PC-3 (cell line): Measurements from ENCODE around the gene PTH1R. TPM values are rescaled to one million over a fixed set of nuclear protein-coding genes. Genes with fewer than 3 reads are reported as not detected.

Experiments used
- ATAC-seq: fragments of 200-7000 bp; cut with Tn5 transposase; 2 replicates; pipeline ENCODE4 v1.9.1; 2020; ENCODE audit warnings: mild to moderate bottlenecking, moderate library complexity
- BruUV-seq: library from RNA; stranded (reverse); fragments of 400-500 nt; replicated peaks from 2 replicates; lab custom pipeline; 2021; lab: Mats Ljungman, UMichigan
- CTCF ChIA-PET: fragments of 300-600 bp; sonication (Branson Sonifier 250); formaldehyde crosslinking; loops from one replicate; lab custom pipeline; 2022; ENCODE audit warnings: antibody characterized with exemption; lab: Charles Lee
- POLR2A ChIA-PET: fragments of 300-600 bp; sonication (Branson Sonifier 250); formaldehyde crosslinking; loops from one replicate; lab custom pipeline; 2022; ENCODE audit warnings: antibody characterized with exemption; ENCODE audit not compliant: unreplicated experiment; lab: Charles Lee
- DNase-seq: peaks from one replicate; pipeline ENCODE4 v3.0.0-alpha.2; 2015
- H2AFZ ChIP-seq: fragments of 300-600 bp; sonication (generic); 2 replicates; pipeline ENCODE4 v1.6.0; 2016; ENCODE audit warnings: antibody characterized with exemption, low read length
- H3F3A ChIP-seq: fragments of 300-600 bp; sonication (generic); one replicate; pipeline ENCODE4 v1.6.0; 2017; ENCODE audit warnings: antibody characterized with exemption, low read length, control low read depth, mild to moderate bottlenecking; ENCODE audit not compliant: unreplicated experiment
- H3K27ac ChIP-seq: fragments of 300-600 bp; sonication (generic); 2 replicates; pipeline ENCODE4 v1.5.1; 2016; ENCODE audit warnings: mild to moderate bottlenecking, low read length
- H3K27me3 ChIP-seq: fragments of 300-600 bp; sonication (generic); 2 replicates; pipeline ENCODE4 v1.6.1; 2016; ENCODE audit warnings: low read length, mixed read lengths
- H3K36me3 ChIP-seq: fragments of 300-600 bp; sonication (generic); 2 replicates; pipeline ENCODE4 v1.6.1; 2016; ENCODE audit warnings: low read depth, mixed run types, low read length, mixed read lengths
- H3K4me1 ChIP-seq: fragments of 300-600 bp; sonication (generic); 2 replicates; pipeline ENCODE4 v1.5.1; 2016; ENCODE audit warnings: low read length; ENCODE audit not compliant: insufficient read depth
- H3K4me2 ChIP-seq: fragments of 300-600 bp; sonication (generic); 2 replicates; pipeline ENCODE4 v1.6.0; 2016; ENCODE audit warnings: low read length
- H3K4me3 ChIP-seq: fragments of 300-600 bp; sonication (generic); 2 replicates; pipeline ENCODE4 v1.5.1; 2016; ENCODE audit warnings: mild to moderate bottlenecking, low read length, mixed read lengths
- H3K79me2 ChIP-seq: fragments of 300-600 bp; sonication (generic); 2 replicates; pipeline ENCODE4 v1.6.1; 2017; ENCODE audit warnings: low read length, mixed read lengths
- H3K9ac ChIP-seq: fragments of 300-600 bp; sonication (generic); 2 replicates; pipeline ENCODE4 v1.6.0; 2016; ENCODE audit warnings: mild to moderate bottlenecking, low read length
- H3K9me2 ChIP-seq: fragments of 300-600 bp; sonication (generic); replicated peaks from 2 replicates; pipeline ENCODE4 v1.6.1; 2016; ENCODE audit warnings: mixed run types, low read length, mixed read lengths
- H3K9me3 ChIP-seq: fragments of 300-600 bp; sonication (generic); 2 replicates; pipeline ENCODE4 v1.6.1; 2016; ENCODE audit warnings: low read length, mixed read lengths
- H4K20me1 ChIP-seq: fragments of 300-600 bp; sonication (generic); 2 replicates; pipeline ENCODE4 v1.6.1; 2016; ENCODE audit warnings: low read length, mixed read lengths
- CTCF ChIP-seq: fragments of 300-600 bp; sonication (generic); conservative IDR thresholded peaks from 2 replicates; pipeline ENCODE4 v1.5.1; 2017; ENCODE audit warnings: antibody characterized with exemption, low read depth, mild to moderate bottlenecking, low read length
- EZH2 ChIP-seq: fragments of 300-600 bp; sonication (generic); IDR thresholded peaks from one replicate; pipeline ENCODE4 v1.6.1; 2017; ENCODE audit warnings: antibody characterized with exemption, mild to moderate bottlenecking, low read length; ENCODE audit not compliant: unreplicated experiment
- EZH2phosphoT487 ChIP-seq: fragments of 300-600 bp; sonication (generic); IDR thresholded peaks from 2 replicates; pipeline ENCODE4 v1.6.1; 2018; ENCODE audit warnings: mild to moderate bottlenecking, antibody characterized with exemption, low read length, borderline replicate concordance
- intact Hi-C: fragments of 100-400 bp; cut with micrococcal nuclease; formaldehyde crosslinking; loops from 2 replicates; pipeline ENCODE4 v1.9.0; 2023
- total RNA-seq: library from RNA; depleted of rRNA; stranded (reverse); fragments of >200 nt; gene quantifications from 2 replicates; pipeline ENCODE4 v1.2.3, GENCODE V29; 2014

Gene PTH1R
- total RNA-seq, 1 experiment from 2014 or later: not detected

- H3K4me1 ChIP-seq: peaks cover 44% of the 10 kb centered on the region
- TF ChIP-seq CTCF (no peak), EZH2 (no peak), EZH2phosphoT487 (no peak)
- no peaks in the 10 kb centered on the region for H3K9me3 ChIP-seq
- H3K4me3 ChIP-seq: no peak overlapping the region
- intact Hi-C loops: no loop called here
- DNase-seq (no peak), ATAC-seq (no peak)
- CTCF ChIA-PET: no interaction called here
- H3F3A ChIP-seq: no peaks in the 10 kb centered on the region
- no peak overlapping the region for H3K4me2 ChIP-seq
- no TSS peak for BruUV-seq
- peaks cover 89% of the 10 kb centered on the region for H4K20me1 ChIP-seq
- POLR2A ChIA-PET: no interaction called here
- peaks cover 19% of the 10 kb centered on the region for H3K36me3 ChIP-seq
- no peak overlapping the region for H2AFZ ChIP-seq
- H3K9me2 ChIP-seq: no peaks in the 10 kb centered on the region
- no peak overlapping the region for H3K27ac ChIP-seq
- H3K27me3 ChIP-seq: no peaks in the 10 kb centered on the region
- no peak overlapping the region for H3K9ac ChIP-seq
- peaks cover 98% of the 10 kb centered on the region for H3K79me2 ChIP-seq
Observed at GRCh38 chr3:46948830-46949671, 71.5 kb downstream of the PTH1R start.

GRCh38 chr3:46950177-46950576 is 72.7 kb downstream of the PTH1R start:
- H3K27me3 ChIP-seq: no peaks in the 10 kb centered on the region
- POLR2A ChIA-PET: no interaction called here
- H3K4me3 ChIP-seq: no peak overlapping the region
- no peaks in the 10 kb centered on the region for H3F3A ChIP-seq
- no peak overlapping the region for H3K27ac ChIP-seq
- H3K79me2 ChIP-seq: peaks cover 98% of the 10 kb centered on the region
- H3K9me3 ChIP-seq: no peaks in the 10 kb centered on the region
- H3K9ac ChIP-seq: no peak overlapping the region
- H2AFZ ChIP-seq: no peak overlapping the region
- ATAC-seq (no peak), DNase-seq (no peak)
- no peak overlapping the region for H3K4me2 ChIP-seq
- TF ChIP-seq CTCF (no peak), EZH2 (no peak), EZH2phosphoT487 (no peak)
- H3K4me1 ChIP-seq: peaks cover 33% of the 10 kb centered on the region
- no TSS peak for BruUV-seq
- intact Hi-C loops: no loop called here
- H3K9me2 ChIP-seq: no peaks in the 10 kb centered on the region
- H4K20me1 ChIP-seq: peaks cover 86% of the 10 kb centered on the region
- H3K36me3 ChIP-seq: peaks cover 19% of the 10 kb centered on the region
- CTCF ChIA-PET: no interaction called here

GRCh38 chr3:46950650-46951241 is 73.2 kb downstream of the PTH1R start:
- H3F3A ChIP-seq: no peaks in the 10 kb centered on the region
- intact Hi-C loops: no loop called here
- DNase-seq: no peak
- no peaks in the 10 kb centered on the region for H3K9me2 ChIP-seq
- no peak overlapping the region for H3K27ac ChIP-seq
- BruUV-seq: no TSS peak
- H2AFZ ChIP-seq: no peak overlapping the region
- H3K4me2 ChIP-seq: no peak overlapping the region
- peaks cover 33% of the 10 kb centered on the region for H3K4me1 ChIP-seq
- H3K27me3 ChIP-seq: no peaks in the 10 kb centered on the region
- CTCF ChIA-PET: no interaction called here
- peaks cover 86% of the 10 kb centered on the region for H4K20me1 ChIP-seq
- ATAC-seq: no peak
- TF ChIP-seq CTCF: no peak
- no peak for TF ChIP-seq EZH2
- no peak for TF ChIP-seq EZH2phosphoT487
- peaks cover 98% of the 10 kb centered on the region for H3K79me2 ChIP-seq
- no peak overlapping the region for H3K9ac ChIP-seq
- peaks cover 16% of the 10 kb centered on the region for H3K36me3 ChIP-seq
- H3K9me3 ChIP-seq: no peaks in the 10 kb centered on the region
- no peak overlapping the region for H3K4me3 ChIP-seq
- POLR2A ChIA-PET: no interaction called here
